ENCODE measurements around the gene DARS1.

DARS1 gene

GRCh38 chr2:136014411-136014810 lies 29.0 kb upstream of the DARS1 start:
- DNase-seq, result no peak

DNA sequence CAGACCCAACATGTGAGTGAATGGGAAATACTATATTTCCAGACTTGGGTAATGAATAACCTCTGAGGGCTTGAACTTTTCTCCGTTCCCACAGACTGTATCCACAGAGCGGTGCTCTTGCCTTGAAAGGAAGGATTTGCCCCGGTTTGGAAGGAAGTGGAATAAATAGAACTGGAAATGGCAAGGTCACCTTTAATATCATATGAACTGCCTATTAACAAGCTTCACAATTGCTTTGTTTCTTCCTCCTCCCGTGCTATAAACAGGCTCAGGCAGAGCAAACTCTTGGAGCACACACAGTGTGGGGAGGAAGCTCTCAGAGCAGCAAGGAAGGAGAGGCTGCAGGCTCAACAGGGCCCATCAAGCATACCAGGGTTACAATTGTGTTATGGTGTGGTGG lies 28.5 kb upstream of the DARS1 start:
- DNase-seq, result no peak

- no peak for DNase-seq
Measured at GRCh38 chr2:136013136-136013685, 27.8 kb upstream of the DARS1 start.

DNA sequence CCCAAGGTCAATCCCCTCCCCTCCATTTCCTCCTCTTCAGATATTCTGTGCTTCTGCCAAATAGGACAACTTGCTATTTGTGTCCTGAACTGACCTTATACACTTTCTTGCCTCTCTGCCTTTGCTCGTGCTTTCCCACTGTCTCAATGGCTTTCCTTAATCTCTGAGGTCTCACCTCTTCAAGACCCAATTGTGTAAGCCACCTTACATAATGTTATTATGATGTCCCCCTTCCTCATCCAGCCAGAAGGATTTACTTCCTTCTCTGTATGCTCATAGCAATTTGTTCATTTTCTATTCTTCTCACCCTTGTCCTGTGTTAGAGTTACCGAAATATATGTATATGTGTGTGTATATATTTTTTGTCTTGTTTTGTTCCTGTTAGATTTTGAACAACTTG lies 26.9 kb upstream of the DARS1 start:
- DNase-seq, result no peak

- DNase-seq, result no peak
Measured at GRCh38 chr2:136010126-136010525, 24.7 kb upstream of the DARS1 start.

DNA sequence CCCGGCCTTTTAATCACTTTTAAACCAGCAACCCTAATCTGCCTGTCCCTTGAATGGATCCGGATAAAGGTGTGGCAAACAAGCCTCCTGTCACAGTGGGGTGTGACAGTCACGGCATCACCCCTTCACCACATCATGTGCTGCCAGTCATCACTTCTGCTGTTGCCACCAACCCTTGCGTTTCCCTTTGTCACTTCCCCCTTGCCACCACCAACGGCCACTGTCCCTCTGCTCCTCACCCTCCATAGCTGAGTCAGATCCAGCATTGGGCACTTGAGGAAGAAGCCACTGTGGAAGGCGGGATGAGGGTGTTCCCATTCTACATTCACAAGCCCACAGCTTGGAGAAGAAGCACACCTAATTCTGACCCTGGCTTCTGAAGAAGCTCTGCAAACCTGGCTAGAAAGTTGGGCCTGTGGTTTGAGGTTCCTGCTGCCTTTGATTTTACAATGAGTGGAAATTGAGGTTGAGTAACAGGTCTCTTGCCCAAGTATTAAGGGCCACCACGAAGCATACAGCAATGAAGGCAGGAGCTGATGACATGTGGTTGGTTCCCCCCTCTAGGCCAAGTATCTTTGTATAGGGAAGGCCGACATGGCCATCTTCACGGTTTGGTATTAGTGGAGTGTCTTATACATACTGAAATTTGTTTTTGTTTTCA lies 22.9 kb upstream of the DARS1 start:
- DNase-seq, result peak; percentile 74

GRCh38 chr2:136006658-136007057 lies 21.2 kb upstream of the DARS1 start:
- DNase-seq, result no peak

GRCh38 chr2:136005462-136006196 lies 20.2 kb upstream of the DARS1 start:
- no peak for DNase-seq

DNA sequence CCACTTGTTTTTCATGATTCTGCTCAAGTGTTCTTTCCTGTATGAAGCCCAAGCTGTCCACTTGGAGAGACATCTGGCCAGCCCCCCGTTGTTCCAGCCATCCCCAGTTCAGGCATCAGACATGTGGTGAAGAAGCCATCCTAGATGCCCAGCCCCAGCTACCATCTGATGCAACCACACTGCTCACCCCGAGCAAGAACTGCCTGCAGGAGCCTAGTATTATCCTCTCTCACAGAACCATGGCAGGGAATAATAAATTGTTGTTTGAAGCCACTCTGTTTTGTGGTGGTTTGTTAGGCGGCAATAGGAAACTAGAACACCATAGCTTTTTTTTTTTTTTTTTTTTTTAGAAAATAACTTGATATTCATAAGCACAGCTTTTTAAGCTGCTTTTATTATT lies 19.5 kb upstream of the DARS1 start:
- no peak for DNase-seq

DNA sequence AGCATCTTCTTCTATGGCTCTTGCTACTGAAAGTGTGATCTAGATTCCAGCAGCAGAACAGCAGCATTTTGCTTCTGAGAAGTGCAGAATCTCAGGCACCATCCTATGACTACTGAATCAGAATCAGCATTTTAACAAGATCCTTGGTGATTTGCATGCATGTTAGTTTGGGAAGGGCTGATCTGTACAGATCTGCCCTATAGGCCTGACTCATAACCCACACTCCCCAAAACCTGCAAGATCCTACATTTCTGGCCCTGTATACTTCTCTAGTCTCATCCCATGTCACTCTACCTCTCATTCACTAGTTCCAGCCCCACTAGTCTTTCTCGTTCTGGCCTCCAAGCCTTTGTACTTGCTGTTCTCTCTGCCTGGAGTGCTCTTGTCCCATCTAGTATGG lies 15.7 kb upstream of the DARS1 start:
- no peak for DNase-seq

DNA sequence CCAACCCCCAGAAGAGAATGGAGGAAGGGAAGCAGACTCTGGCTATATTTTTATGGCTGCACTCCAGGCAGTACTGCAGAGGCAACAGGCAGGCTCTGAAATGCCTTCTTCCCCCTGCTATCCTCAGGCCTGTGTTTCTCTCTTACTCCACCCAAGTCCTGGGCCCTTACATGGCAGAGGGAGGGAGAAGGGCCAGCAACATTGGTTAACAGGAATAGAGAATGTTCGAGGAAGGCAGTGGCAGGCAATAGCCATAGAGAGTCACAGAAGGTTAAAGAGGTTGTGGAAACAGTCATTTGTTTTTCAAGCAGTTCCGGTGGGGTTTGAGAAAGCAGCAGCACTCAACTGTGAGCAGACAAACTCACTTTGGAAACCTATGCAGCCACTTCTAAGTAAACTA lies 15.1 kb upstream of the DARS1 start:
- DNase-seq, result no peak

- no peak for DNase-seq
Measured at GRCh38 chr2:135999899-136000298, 14.5 kb upstream of the DARS1 start.

GRCh38 chr2:135998879-135999278 lies 13.5 kb upstream of the DARS1 start:
- no peak for DNase-seq

DNA sequence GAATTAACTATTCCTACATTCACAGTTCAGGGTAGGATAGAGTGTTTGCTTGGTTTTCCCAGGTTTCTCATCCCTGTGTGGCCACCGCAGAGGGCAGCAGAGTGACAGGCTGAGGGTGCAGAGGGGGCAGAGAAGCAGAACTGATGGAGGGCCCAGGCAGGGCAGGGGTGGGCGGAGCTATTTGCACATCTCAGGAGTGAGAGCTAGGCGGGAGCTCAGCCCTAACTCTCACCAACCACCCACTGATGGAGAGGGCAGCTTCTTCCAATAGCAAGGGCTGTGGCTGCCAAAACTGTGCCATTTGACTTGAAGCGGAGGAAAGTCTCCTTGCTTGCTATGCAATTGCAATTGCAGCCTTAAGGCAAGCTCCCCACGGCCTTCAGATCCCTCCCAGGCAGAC lies 12.0 kb upstream of the DARS1 start:
- no peak for DNase-seq

GRCh38 chr2:135996304-135996703 lies 10.9 kb upstream of the DARS1 start:
- no peak for DNase-seq

DNA sequence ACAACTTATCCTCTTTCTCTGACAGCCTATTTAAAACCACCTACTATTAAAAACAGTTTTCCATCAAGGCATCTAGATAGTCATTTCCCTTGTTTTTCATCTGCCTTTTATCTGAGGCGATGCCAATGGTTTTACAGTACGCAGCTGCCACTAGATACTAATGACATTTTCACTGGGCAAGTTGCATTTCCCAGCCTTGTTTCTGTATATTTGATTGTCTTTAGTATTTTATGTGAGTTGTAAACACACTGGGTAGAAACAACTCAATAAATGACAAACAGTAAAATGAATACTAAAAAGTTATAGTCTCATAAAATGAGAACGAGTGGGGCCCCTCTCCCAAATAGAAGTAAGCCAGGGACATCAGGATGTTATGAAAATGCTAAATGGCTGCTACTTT lies 8.9 kb upstream of the DARS1 start:
- no peak for DNase-seq

- no peak for DNase-seq
Measured at GRCh38 chr2:135993421-135993820, 8.0 kb upstream of the DARS1 start.

- DNase-seq, result no peak
Measured at GRCh38 chr2:135991861-135992260, 6.4 kb upstream of the DARS1 start.

GRCh38 chr2:135987441-135987840 lies 2.0 kb upstream of the DARS1 start:
- no peak for DNase-seq

- DNase-seq, result no peak
Measured at GRCh38 chr2:135986507-135986906, 1.1 kb upstream of the DARS1 start.

DNA sequence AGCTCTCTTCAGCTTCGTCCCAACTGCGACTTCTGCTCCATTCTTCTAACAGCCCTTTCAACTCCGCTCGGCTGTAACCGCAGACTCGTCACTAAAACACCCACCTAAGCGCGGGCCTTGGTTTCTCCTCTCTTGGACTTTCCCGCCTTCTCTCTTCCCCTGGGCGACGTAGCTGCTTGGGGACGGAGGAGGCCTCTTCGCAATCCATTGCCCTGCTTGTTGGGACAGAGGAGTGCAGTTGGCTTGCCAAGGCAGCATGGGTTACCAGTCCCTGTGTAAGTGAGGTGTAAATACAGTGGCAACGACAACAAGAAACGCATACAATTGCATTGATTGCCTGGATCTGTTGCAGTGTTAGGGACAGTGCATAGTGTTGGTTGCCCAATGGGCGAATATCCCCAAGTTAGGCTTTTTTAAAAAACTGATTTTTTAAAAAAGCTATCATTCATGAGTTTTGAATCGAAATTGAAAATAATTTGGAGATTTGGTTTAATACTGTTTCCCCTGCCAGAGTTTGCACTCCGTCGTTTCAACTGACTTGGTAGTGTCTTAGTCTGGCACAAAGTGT lies 484 bp upstream of the DARS1 start:
- DNase-seq, result peak; percentile 88

- no peak for DNase-seq
Measured at GRCh38 chr2:135984199-135985017, 1.0 kb downstream of the DARS1 start.

GRCh38 chr2:135980434-135981079 lies 4.9 kb downstream of the DARS1 start:
- DNase-seq, result no peak
